ENCODE results near the gene SERINC3. TPM values are rescaled to one million over a fixed set of nuclear protein-coding genes. Genes with fewer than 3 reads are reported as not detected.

Gene SERINC3
- total RNA-seq, 2 experiments from 2014 or later, result 39.5 to 40.2 TPM

DNA sequence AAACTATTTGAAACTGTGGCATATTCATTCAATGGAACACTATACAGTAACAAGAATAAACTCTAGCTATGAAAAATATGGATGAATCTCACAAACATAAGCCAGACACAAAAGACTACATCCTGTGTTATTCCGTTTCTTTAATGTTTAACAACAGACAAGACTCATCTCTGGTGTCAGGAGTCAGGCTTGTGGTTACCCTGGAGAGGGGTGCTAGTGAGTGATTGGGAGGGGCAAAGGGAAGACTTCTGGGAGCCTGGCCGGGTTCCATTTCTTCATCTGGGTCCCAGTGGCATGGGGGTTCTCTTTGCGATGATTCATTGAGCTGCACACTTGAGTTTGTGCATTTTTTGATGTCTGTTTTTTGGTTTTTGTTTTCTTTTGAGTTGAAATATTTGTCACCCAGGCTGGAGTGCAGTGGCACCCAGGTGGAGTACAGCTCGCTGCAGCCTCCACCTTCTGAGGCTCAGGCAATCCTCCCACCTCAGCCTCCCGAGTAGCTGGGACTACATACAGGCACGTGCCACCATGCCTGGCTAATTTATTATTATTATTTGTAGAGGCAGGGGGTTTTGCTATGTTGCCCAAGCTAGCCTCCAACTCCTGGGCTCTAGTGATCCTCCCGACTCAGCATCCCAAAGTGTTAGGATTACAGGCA is 67.4 kb downstream of the SERINC3 start:
- ATAC-seq (ENCODE audit: poor library complexity) (no peak), DNase-seq (no peak)
- ChIA-PET POLR2A (no interaction called here), CTCF (no interaction called here)
- Mint-ChIP-seq H3K4me1 (ENCODE audit: low read depth) (no peaks in the 10 kb centered on the region), H3K4me3 (no peak overlapping the region), H3K36me3 (ENCODE audit: low read depth) (no peaks in the 10 kb centered on the region), H3K27me3 (peaks cover 4% of the 10 kb centered on the region), H3K9me3 (no peaks in the 10 kb centered on the region), H3K27ac (no peak overlapping the region)
- no peaks in the 10 kb centered on the region for H3K27me3 ChIP-seq (ENCODE audit: control insufficient read depth in 1 of 2, insufficient read depth in 2 of 2, low read length in 2 of 2)
- no peaks in the 10 kb centered on the region for H3K4me1 ChIP-seq (ENCODE audit: insufficient read depth, low read length)
- H3K9me3 ChIP-seq (ENCODE audit: control insufficient read depth in 1 of 2, insufficient read depth in 1 of 2, low read length in 2 of 2), result no peaks in the 10 kb centered on the region
- no peak overlapping the region for H3K4me3 ChIP-seq (ENCODE audit: low read length)
- H3K27ac ChIP-seq (ENCODE audit: low read depth in 1 of 2, low read length in 2 of 2), result no peak overlapping the region
- TF ChIP-seq, protein P1, sequence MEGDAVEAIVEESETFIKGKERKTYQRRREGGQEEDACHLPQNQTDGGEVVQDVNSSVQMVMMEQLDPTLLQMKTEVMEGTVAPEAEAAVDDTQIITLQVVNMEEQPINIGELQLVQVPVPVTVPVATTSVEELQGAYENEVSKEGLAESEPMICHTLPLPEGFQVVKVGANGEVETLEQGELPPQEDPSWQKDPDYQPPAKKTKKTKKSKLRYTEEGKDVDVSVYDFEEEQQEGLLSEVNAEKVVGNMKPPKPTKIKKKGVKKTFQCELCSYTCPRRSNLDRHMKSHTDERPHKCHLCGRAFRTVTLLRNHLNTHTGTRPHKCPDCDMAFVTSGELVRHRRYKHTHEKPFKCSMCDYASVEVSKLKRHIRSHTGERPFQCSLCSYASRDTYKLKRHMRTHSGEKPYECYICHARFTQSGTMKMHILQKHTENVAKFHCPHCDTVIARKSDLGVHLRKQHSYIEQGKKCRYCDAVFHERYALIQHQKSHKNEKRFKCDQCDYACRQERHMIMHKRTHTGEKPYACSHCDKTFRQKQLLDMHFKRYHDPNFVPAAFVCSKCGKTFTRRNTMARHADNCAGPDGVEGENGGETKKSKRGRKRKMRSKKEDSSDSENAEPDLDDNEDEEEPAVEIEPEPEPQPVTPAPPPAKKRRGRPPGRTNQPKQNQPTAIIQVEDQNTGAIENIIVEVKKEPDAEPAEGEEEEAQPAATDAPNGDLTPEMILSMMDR (IDR thresholded peaks at IDR 0.05), result no peak
- intact Hi-C loops (cut with DNase I, micrococcal nuclease), result no loop called here
- H3K36me3 ChIP-seq (ENCODE audit: insufficient read depth, low read length), result no peaks in the 10 kb centered on the region

DNA sequence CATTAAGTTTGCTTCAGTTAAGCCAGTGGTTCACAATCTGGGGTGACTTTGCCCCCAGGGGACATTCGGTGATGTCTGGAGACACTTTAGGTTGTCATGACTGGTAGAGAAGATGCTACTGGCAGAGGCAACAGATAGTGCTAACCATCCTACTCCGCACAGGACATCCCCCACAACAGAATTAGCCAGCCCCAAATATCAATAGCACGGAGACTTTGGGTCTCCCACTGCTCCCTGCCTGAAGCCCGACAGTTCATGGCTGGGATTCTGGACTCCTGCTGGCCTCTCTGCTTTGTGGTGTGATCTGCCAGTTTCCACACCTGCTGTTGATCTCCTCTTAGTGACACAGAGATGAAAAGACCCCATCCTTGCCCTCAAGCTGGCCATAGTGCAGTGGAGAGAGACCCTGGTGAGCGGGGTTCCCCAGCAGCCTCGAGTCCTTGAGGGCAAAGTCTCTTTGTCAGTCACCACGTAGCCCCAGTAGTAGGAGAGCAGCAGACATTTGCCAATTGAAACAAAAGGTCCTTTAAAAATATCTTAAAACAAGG is 70.9 kb downstream of the SERINC3 start:
- no peaks in the 10 kb centered on the region for H3K9me3 ChIP-seq (ENCODE audit: control insufficient read depth in 1 of 2, insufficient read depth in 1 of 2, low read length in 2 of 2)
- no peaks in the 10 kb centered on the region for H3K4me1 Mint-ChIP-seq (ENCODE audit: low read depth)
- H3K27ac Mint-ChIP-seq, result no peak overlapping the region
- peaks cover 4% of the 10 kb centered on the region for H3K27me3 Mint-ChIP-seq
- ChIA-PET POLR2A (no interaction called here), CTCF (no interaction called here)
- TF ChIP-seq, protein P1 (IDR thresholded peaks at IDR 0.05), result no peak
- intact Hi-C loops (cut with DNase I, micrococcal nuclease), result no loop called here
- no peak overlapping the region for H3K27ac ChIP-seq (ENCODE audit: low read depth in 1 of 2, low read length in 2 of 2)
- DNase-seq, result no peak
- no peaks in the 10 kb centered on the region for H3K4me1 ChIP-seq (ENCODE audit: insufficient read depth, low read length)
- H3K27me3 ChIP-seq (ENCODE audit: control insufficient read depth in 1 of 2, insufficient read depth in 2 of 2, low read length in 2 of 2), result no peaks in the 10 kb centered on the region
- no peak overlapping the region for H3K4me3 Mint-ChIP-seq
- H3K9me3 Mint-ChIP-seq, result no peaks in the 10 kb centered on the region
- no peak for ATAC-seq (ENCODE audit: poor library complexity)
- H3K36me3 Mint-ChIP-seq (ENCODE audit: low read depth), result no peaks in the 10 kb centered on the region
- no peak overlapping the region for H3K4me3 ChIP-seq (ENCODE audit: low read length)
- no peaks in the 10 kb centered on the region for H3K36me3 ChIP-seq (ENCODE audit: insufficient read depth, low read length)

DNA sequence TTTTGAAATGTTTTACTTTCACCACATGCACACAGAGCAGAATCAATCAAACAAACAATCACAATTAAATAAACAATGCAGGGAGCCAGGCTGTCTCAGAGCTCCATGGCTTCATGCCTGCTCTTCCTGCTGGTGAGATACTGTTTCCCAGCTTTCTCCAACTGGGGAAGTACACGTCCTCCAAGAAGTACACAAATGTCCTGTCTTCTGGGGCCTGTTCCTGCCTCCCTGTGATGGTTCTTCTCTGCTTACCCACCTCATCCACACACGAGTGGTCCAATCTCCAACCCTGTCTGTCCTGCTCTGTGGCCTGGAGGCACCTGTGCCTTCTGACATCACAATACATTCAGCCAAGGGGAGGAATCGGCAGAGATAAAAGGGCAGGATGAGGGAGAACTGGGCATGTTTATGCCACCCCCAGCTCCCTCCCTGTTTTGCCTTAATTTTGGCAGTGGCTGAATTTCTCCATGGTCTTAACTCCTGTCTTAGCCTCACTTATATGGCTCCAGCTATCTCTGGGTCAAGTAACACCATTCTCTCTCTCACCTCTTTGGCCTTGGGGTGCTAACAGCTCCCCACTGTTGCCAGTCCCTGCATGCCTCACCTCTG is 71.5 kb downstream of the SERINC3 start:
- DNase-seq (no peak), ATAC-seq (ENCODE audit: poor library complexity) (no peak)
- POLR2A ChIA-PET, result no interaction called here
- no peaks in the 10 kb centered on the region for H3K36me3 ChIP-seq (ENCODE audit: insufficient read depth, low read length)
- Mint-ChIP-seq H3K36me3 (ENCODE audit: low read depth) (no peaks in the 10 kb centered on the region), H3K4me1 (ENCODE audit: low read depth) (no peaks in the 10 kb centered on the region), H3K27ac (no peak overlapping the region), H3K27me3 (peaks cover 4% of the 10 kb centered on the region), H3K9me3 (no peaks in the 10 kb centered on the region), H3K4me3 (no peak overlapping the region)
- no peaks in the 10 kb centered on the region for H3K27me3 ChIP-seq (ENCODE audit: control insufficient read depth in 1 of 2, insufficient read depth in 2 of 2, low read length in 2 of 2)
- H3K4me3 ChIP-seq (ENCODE audit: low read length), result no peak overlapping the region
- CTCF ChIA-PET, result no interaction called here
- no peak overlapping the region for H3K27ac ChIP-seq (ENCODE audit: low read depth in 1 of 2, low read length in 2 of 2)
- H3K9me3 ChIP-seq (ENCODE audit: control insufficient read depth in 1 of 2, insufficient read depth in 1 of 2, low read length in 2 of 2), result no peaks in the 10 kb centered on the region
- intact Hi-C loops (cut with DNase I, micrococcal nuclease), result no loop called here
- TF ChIP-seq, protein P1 (IDR thresholded peaks at IDR 0.05), result no peak
- no peaks in the 10 kb centered on the region for H3K4me1 ChIP-seq (ENCODE audit: insufficient read depth, low read length)
